H1 (cell line): ENCODE data around the gene PHC2. TPM values are rescaled to one million over a fixed set of nuclear protein-coding genes. Genes with fewer than 3 reads are reported as not detected.

ENCODE experiments used
- GTF2F1 ChIP-seq: IDR thresholded peaks from 2 replicates; pipeline ENCODE4 v1.6.1; 2012; ENCODE audit warnings: low read depth, low read length, improper control_type of control experiment, borderline replicate concordance
- MAX ChIP-seq: IDR thresholded peaks from 2 replicates; pipeline ENCODE4 v1.6.1; 2012; ENCODE audit warnings: inconsistent platforms
- POLR2AphosphoS5 ChIP-seq: IDR thresholded peaks from 2 replicates; pipeline ENCODE4 v1.6.1; 2011; ENCODE audit warnings: low read depth, low read length
- RXRA ChIP-seq: IDR thresholded peaks from 2 replicates; pipeline ENCODE4 v1.6.1; 2011; ENCODE audit warnings: low read depth, mild to moderate bottlenecking, low read length, moderate library complexity; ENCODE audit not compliant: insufficient read depth
- SIRT6 ChIP-seq: IDR thresholded peaks from one replicate; pipeline ENCODE4 v1.7.1; 2012; ENCODE audit warnings: low read length, inconsistent platforms
- ZNF274 ChIP-seq: IDR thresholded peaks from 2 replicates; pipeline ENCODE4 v1.7.0; 2012; ENCODE audit warnings: low read length, borderline replicate concordance; ENCODE audit errors: extremely low read depth
- polyA plus RNA-seq, 7 experiments: library from polyadenylated mRNA; depleted of rRNA in 3 of 7; stranded (reverse) in 5 of 7; unstranded in 2 of 7; fragments of >200 nt in 5 of 7; fragments of 200-250 nt in 2 of 7; gene quantifications; 1 replicate in 5 of 7; 2 replicates in 1 of 7; 4 replicates in 1 of 7; pipeline versions ENCODE4 v1.2.1 to v1.2.3, GENCODE V29; 2011 to 2013; ENCODE audit warnings: missing spikeins in 2 of 7, mixed read lengths in 2 of 7
- total RNA-seq: library from RNA; stranded (reverse); fragmentation: NEBNext Ultra II Directional; extraction: Animal tissue kit (Norgen Biotek cat#: 25700); gene quantifications from 2 replicates; pipeline ENCODE4 v1.2.1, GENCODE V29; 2021

The PHC2 gene
- total and polyA plus RNA-seq, 2 of the 8 experiments (the other 6 are each of a cell fraction or from before 2014, with no cell fraction given) = 5.6 to 14.2 TPM

- no peak for TF ChIP-seq POLR2AphosphoS5
- TF ChIP-seq MAX = no peak
- no peak for TF ChIP-seq GTF2F1
- TF ChIP-seq RXRA = no peak
- TF ChIP-seq ZNF274 = no peak
- TF ChIP-seq SIRT6 = no peak
These were observed 15.7 kb upstream of the PHC2 start (continued) for GRCh38 chr1:33446590-33446989.
